Epithelial cell of proximal tubule (primary cell): ENCODE results near the gene COL10A1. TPM values are rescaled to one million over a fixed set of nuclear protein-coding genes. Genes with fewer than 3 reads are reported as not detected.

Experiments used
- DNase-seq: peaks from one replicate; pipeline ENCODE4 v3.0.0-alpha.2; 2011; ENCODE audit warnings: low read depth
- H3K4me3 ChIP-seq: 2 replicates; pipeline ENCODE4 v1.5.1; 2011; ENCODE audit warnings: low read depth, mild to moderate bottlenecking, low read length
- total RNA-seq: library from RNA; depleted of rRNA; stranded (reverse); fragments of >200 nt; gene quantifications from 2 replicates; pipeline ENCODE4 v1.2.3, GENCODE V29; 2015
- TF ChIP-seq, protein P1 (sequence below): conservative IDR thresholded peaks from 2 replicates; pipeline ENCODE4 v1.5.1; 2012; ENCODE audit warnings: low read depth, mild to moderate bottlenecking, low read length

COL10A1 gene
- total RNA-seq, 1 donor from 2014 or later, result not detected

DNA sequence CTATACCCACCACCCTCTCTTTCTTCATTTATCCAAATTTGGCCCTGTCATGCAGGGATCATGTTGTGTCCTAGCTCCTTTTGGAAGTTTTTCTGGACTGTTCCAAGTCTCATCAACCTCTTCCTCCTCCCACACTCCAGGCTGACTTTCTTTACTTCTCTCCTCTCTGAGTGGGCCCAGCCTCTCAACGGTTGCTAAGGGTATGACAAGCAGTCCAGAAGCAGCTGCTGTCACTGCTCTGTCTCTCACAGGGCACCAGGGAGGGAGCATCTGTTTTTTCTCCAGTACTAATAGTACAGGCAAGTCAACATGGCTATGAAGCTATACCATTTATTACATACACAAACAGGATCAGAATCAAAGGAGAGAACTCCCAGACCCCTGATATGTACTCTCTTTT is 17.1 kb downstream of the COL10A1 start:
- DNase-seq, result no peak
- no peak overlapping the region for H3K4me3 ChIP-seq
- TF ChIP-seq, protein P1, sequence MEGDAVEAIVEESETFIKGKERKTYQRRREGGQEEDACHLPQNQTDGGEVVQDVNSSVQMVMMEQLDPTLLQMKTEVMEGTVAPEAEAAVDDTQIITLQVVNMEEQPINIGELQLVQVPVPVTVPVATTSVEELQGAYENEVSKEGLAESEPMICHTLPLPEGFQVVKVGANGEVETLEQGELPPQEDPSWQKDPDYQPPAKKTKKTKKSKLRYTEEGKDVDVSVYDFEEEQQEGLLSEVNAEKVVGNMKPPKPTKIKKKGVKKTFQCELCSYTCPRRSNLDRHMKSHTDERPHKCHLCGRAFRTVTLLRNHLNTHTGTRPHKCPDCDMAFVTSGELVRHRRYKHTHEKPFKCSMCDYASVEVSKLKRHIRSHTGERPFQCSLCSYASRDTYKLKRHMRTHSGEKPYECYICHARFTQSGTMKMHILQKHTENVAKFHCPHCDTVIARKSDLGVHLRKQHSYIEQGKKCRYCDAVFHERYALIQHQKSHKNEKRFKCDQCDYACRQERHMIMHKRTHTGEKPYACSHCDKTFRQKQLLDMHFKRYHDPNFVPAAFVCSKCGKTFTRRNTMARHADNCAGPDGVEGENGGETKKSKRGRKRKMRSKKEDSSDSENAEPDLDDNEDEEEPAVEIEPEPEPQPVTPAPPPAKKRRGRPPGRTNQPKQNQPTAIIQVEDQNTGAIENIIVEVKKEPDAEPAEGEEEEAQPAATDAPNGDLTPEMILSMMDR, result no peak

DNA sequence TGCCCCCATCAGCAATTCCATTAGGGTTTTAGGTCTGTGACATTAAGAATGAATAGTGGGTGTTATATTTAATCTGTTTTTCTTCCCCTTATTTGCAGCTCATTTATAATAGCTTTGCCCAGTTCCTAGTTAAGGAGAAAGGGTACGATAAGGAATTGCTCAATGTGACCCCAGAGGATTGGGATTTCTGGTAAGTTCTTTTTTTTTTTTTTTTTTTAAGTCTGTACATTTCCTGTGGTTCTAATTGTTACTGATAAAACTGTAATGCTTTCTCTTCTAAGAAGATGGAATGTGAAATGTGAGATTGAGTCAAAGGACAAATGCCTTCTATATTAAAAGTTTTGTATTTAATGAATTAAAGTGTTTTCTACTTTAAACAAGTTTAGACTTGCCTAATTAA is 19.8 kb downstream of the COL10A1 start:
- no peak for DNase-seq
- TF ChIP-seq, protein P1, result no peak
- no peak overlapping the region for H3K4me3 ChIP-seq

DNA sequence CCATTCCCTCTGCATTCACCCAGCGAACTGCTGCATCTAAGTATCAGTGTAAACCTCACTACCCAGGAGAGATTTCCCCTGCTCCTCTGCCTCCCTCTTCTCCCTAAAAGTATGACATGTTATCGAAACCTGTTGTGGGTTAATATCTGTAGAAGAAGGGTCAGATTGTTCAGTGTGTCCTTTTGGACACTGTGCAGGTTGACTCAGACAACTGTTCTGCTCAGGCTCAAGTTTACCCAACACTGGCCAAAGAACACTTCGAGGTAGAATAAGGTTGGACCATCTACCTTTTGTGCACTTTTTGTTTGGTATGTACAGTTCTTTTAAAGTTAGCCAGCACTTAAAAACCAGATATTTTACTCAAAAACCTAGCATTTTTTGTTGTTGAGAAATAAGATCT is 20.7 kb downstream of the COL10A1 start:
- no peak for DNase-seq
- TF ChIP-seq, protein P1, result no peak
- no peak overlapping the region for H3K4me3 ChIP-seq

DNA sequence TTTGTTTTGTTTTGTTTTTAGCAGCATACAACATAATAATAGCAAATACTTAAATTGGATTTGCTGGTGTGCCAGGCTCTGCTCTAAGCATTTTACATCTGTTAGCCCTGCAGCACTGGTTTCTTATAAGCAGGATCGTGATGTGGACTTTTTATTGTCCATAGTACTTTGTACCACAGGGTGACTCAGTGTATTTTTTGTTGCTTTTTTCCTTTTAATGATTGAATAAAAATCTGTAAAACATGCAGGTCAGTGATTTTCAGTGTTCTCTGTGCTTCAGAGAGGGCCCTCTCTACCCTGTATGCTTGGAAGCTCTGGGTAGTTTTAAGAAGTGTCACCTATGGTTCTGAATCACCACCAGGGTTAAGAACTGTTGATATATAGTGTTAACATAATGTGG is 21.3 kb downstream of the COL10A1 start:
- TF ChIP-seq, protein P1, result no peak
- DNase-seq, result no peak

DNA sequence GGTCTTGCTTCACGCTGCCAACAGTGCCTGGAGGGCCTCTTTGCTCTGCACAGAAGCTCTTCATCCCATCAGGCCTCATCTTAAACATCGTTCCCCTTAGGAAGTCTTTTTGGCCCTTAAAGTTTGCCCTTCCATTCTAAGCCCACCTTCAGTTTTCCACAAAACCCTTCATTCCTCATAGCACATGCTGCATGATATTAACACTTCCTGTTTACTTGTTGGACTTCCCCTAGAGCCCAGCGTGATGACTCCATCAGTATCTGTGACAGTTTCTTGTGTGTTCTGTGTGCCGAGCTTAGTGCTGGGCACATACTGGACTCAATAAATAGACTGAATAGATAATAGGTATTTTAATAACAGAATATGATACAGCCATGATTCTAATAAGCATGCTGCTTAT is 23.1 kb downstream of the COL10A1 start:
- H3K4me3 ChIP-seq, result no peak overlapping the region
- no peak for DNase-seq
- TF ChIP-seq, protein P1, result no peak

More for the DNA sequence above, 21.3 kb downstream of the COL10A1 start:
- H3K4me3 ChIP-seq, result no peak overlapping the region

DNA sequence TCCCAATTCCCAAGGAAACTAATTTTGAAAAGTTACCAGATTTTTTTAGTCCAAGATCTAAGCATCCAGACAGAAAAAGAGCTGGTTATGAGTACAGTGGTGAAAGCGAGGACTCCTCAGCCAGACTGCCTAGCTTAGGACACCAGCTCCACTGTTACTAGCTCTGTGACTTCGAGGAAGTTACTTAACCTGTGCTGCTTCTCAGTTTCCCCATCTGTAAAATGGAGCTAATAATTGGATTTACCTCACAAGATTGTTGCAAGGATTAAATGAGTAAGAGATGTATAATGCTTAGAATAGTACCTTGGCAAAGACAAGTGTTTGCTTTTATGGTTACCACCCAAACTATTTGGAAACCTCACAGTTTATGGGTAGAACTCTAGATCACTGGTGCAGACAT is 24.1 kb downstream of the COL10A1 start:
- peak overlapping the region; percentile 64 for H3K4me3 ChIP-seq
- TF ChIP-seq, protein P1, result no peak
- no peak for DNase-seq

DNA sequence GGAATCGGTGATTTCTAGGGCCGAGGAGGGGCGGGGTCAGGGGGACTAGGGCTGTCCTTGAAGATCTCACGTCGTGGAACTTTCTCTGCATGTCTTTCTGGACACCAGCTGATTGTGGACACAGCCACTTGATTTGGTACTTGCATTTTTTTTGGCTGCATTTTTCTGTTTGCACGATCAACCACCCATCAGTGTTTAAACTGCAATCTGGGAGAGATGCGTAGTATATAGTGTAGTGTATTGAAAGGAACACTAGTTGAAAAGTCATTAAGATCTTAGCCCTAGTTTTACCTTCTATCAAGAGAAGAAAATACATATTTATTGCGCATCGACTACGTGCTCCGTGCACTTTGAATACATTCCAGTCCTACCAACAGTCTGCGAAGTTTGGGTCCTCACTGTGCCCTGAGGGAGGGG is 24.6 kb downstream of the COL10A1 start:
- TF ChIP-seq, protein P1, result no peak
- peak overlapping the region; percentile 64 for H3K4me3 ChIP-seq
- DNase-seq, result no peak
